Endometrium (tissue), 2 donors: ENCODE results near the gene BORCS8.
"Not testable (repeated sequence)": the region's sequence is repeated elsewhere in the genome, so short reads cannot be mapped to it uniquely, and the experiment has no call there.

Experiments used
- FAIRE-seq: peaks from 2 replicates; lab custom pipeline; 2012; peaks lifted over from hg19 to GRCh38; lab: Jason Lieb, UNC
- donor health status: control.
- donor health status: control.

BORCS8 gene

DNA sequence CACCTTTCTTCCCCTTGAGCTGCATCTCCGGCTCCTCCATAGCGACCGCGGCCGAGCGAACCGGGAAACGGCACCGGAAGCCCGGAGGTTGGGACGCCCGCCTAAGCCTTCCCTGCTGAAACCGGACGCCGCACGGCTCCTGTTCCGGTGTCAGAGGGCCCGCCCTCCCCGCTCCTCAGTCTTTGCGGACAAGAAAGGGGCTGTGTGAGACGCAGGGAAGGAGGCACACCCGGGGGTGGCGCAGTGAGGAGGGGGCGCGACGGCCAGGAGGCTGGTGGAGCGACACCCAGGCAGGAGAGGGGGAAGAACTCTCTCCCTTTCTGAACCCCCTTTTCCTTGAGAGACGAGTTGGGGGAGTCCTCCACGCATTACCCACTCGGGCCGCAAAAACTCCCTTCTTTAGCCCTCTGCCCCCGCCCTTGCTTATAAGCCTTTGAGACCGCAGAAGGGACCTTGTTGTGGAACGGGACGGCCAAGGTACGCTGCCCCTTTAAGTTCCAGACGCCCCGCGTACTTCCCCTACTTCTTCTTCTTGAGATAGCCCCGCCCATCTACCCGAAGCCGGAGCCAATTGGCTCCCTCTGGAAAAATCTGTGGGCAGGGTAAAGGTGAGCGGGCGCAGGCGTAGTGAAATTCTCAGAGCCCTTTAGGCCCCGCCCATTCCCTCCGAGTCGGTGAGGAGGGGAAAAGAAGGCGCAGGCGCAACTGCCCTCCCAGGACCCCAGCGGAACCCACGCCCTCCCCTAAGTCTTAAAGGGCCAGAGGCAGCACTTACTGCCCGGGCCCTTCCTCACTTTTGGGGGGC is at the start of gene BORCS8, which contains the start of gene RFXANK:
TSS of gene BORCS8 (minus strand) at position 75 of the 805 bp plus-strand sequence. CDS start at position 40, 35 bp downstream.
TSS of gene RFXANK (plus strand) at position 181 of the 805 bp plus-strand sequence. CDS start 1,689 bp downstream, outside the sequence.
- FAIRE-seq, result peak; percentile 99

DNA sequence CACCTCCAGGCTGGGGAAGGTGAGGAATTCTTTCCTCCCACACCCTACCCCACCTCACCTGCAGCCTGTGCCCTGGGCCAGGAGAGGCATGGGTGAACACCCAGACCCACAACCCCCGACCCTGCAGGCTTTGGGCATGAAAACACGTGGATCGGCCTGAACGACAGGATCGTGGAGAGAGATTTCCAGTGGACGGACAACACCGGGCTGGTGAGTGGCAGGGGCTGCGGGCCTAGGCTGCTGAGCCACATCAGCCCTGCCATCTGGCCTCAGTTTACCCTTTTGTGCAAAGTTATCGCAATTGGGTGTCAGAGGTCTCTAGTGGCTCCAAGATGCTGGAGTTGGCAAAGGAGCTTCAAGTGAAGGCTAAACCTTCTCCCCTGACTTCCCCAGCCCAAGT is 48.5 kb upstream of the BORCS8 start:
- FAIRE-seq, result no peak

DNA sequence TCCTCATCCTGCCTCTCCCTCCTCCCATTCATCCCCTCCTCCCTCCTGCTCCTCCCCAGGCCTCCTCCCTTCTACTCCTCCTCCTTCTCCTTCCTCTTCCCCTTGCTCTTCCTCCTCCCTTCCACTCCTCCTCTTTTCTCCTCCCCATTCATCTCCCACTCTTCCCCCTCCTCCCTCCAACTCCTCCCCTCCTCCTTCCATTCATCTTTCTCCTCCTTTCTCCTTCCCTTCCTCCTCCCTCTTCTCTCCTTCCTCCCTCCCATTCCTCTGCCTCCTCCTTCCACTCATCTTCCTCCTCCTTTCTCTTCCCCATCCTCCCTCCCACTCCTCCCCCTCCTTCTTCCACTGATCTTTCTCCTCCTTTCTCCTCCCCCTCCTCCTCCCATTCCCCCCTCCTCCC is 47.7 kb upstream of the BORCS8 start:
- no peak for FAIRE-seq

DNA sequence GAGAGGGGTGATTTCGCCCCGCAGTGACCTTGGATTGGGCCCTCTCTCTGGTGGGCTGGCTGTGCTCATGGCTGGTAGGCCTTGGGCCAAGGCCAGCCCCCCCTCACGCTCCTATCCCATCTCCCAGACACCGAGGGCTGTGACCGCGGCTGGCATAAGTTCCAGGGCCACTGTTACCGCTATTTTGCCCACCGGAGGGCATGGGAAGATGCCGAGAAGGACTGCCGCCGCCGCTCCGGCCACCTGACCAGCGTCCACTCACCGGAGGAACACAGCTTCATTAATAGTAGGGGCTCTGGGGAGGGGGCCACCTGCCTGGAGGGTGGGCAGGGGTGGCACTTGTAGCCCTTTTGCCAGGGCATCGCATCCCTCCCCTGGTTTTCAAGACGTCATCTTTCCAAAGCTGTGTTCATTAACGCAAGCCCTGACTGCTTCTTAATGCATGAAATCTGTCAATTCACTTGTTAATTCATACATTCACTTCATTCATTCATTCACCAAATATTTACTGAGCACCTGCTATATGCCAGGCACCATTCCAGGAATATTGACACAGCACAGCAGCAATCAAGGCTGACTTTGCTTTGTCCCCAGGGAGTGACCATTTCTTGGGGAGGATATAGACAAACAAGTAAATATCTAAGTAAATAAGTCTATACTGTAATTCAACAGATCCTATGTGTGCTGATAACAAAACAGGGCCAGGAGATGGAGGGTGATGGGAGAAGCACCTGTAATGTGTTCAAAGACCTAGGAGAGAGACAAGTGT is 46.4 kb upstream of the BORCS8 start:
- no peak for FAIRE-seq

DNA sequence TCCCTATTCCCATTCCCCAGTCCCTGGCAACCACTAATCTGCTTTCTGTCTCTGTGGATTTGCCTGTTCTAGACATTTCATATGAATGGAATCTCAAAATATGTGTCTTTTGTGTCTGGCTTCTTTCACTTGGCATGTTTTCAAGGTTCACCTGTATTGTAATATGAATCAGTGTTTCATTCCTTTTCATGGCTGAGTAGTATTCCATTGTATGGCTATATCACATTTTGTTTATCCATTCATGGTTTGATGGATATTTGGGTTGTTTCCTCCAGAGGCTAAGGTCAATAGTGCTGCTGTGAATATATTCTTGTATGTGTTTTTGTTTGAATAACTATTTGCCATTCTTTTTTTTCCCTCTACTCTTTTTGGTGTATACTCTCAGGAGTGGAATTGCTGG is 44.2 kb upstream of the BORCS8 start:
- FAIRE-seq, result no peak

DNA sequence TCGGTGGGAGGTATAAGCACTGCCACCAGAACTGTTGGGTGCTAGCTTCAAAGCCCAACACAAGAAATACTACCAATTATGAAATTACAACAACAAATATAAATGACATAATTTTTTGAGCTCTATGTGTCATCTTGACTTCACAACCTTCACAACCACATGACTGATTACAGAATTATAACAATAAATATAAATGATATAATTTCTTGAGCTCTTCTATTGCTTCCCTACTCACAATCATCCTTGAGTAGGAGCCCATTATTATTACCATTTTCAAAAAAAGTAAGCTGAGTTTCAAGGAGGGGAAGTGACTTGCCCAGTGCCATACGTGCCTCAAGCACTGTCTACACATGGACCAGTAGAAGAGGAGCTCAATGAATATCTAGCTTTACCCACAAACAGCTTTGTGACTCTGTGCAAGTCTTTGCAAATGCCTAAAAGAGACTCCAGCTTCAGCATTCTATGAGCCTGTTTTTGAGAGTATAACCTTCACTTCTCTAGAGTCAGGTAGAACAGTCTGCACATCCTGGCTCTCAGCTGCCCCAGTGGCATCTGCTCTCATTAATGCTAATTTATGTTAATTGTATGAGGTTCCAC is 42.4 kb upstream of the BORCS8 start:
- no peak for FAIRE-seq

DNA sequence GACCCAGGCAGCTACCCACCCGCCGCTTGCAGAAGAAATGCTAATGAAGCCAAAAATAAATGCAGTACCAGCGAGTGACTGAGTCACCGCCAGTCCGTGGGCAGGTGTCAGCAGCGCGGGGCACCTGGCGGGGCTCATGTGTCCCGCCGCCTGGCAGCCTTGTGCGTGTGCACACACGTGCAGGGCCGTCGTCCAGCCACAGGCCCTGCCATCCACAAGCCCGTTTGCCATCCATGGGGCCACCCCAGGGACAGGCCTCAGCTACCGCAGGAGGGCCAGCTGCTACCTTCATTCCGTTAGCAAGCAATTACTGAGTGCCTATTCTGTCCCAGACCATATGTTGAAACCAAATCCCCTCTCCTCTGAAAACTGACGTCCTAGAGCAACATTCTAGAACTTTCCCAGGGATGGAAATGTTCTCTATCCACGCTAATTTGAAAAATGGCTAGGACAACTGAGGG is 40.3 kb upstream of the BORCS8 start:
- FAIRE-seq, result no peak

DNA sequence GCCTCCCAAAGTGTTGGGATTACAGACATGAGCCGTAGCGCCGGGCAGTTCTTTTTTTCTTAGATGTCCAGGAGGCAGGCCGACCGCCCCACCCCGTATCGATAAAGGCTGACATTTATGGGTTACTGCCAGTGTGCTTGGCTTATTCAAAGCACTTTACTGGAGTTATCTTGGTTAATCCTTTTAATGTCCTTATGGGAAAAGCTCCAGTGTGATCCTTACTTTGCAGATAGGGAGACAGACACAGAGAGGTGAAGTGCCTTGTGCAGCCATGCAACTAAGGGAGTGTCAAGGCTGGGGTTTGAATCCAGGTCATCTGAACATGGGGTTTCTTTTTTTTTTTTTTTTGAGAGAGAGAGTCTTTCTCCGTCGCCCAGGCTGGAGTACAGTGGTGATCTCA is 39.0 kb upstream of the BORCS8 start:
- no peak for FAIRE-seq

DNA sequence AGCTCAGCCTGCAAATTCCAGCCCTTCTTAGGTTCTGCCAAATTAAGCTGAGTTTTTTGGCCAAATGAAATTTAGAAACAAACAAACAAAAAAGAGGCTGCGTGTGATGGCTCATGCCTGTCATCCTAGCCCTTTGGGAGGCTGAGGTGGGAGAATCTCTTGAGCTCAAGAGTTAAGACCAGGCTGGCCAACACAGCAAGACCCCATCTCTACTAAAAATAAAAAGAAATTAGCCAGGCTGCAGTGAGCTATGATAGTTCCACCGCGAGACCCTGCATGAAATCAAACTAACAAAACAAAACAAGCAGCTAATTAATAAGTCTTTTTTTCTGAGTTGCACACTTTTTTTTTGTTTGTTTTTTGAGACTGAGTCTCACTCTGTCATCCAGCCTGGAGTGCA is 37.7 kb upstream of the BORCS8 start:
- no peak for FAIRE-seq

DNA sequence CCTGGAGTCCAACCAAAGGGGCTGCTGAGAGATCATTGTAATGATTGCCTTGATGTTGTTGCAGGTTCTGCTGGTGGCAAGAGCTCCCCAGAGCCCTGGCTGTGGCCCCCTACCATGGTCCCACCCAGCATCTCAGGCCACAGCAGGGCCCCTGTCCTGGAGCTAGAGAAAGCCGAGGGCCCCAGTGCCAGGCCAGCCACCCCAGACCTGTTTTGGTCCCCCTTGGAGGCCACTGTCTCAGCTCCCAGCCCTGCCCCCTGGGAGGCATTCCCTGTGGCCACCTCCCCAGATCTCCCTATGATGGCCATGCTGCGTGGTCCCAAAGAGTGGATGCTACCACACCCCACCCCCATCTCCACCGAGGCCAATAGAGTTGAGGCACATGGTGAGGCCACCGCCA is 35.3 kb upstream of the BORCS8 start:
- FAIRE-seq, result no peak

DNA sequence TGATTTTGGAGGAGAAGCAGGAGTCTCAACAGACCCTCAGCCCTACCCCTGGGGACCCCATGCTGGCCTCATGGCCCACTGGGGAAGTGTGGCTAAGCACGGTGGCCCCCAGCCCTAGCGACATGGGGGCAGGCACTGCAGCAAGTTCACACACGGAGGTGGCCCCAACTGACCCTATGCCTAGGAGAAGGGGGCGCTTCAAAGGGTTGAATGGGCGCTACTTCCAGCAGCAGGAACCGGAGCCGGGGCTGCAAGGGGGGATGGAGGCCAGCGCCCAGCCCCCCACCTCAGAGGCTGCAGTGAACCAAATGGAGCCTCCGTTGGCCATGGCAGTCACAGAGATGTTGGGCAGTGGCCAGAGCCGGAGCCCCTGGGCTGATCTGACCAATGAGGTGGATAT is 34.7 kb upstream of the BORCS8 start:
- no peak for FAIRE-seq

DNA sequence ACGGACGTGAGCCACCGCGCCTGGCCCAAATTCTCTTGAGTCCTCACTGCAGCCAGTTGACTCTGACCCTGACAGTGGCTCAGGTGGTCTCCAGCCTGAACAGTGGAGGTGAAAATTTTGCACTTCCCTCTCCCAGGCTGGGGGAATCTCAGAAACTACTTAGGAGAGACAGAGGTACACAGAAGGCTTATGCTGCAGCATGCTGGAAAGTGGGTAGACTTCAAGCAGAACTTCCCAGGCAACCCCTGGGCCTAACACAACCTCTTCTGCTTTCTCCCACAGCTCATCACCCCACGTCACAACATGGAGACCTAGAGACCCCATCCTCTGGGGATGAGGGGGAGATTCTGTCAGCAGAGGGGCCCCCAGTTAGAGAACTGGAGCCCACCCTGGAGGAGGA is 34.3 kb upstream of the BORCS8 start:
- FAIRE-seq, result no peak

DNA sequence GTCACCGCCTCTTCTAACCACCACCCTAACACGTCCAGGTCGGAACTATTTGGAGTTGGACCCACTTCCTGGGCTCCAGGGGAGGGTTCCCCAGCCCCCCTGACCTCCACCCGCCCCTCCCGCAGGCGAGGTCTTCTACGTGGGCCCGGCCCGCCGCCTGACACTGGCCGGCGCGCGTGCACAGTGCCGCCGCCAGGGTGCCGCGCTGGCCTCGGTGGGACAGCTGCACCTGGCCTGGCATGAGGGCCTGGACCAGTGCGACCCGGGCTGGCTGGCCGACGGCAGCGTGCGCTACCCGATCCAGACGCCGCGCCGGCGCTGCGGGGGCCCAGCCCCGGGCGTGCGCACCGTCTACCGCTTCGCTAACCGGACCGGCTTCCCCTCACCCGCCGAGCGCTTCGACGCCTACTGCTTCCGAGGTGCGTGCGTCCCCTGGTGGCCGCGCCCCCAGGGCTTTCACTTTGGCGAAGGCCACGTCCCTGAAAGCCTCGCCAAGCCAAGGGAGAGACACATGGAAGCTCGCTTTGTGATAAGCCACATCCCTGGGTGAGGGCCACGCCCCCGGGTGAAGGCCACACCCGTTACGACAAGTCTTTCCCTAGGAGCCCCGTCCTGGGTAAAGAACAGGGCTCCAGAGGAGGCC is 33.0 kb upstream of the BORCS8 start:
- FAIRE-seq, result no peak

DNA sequence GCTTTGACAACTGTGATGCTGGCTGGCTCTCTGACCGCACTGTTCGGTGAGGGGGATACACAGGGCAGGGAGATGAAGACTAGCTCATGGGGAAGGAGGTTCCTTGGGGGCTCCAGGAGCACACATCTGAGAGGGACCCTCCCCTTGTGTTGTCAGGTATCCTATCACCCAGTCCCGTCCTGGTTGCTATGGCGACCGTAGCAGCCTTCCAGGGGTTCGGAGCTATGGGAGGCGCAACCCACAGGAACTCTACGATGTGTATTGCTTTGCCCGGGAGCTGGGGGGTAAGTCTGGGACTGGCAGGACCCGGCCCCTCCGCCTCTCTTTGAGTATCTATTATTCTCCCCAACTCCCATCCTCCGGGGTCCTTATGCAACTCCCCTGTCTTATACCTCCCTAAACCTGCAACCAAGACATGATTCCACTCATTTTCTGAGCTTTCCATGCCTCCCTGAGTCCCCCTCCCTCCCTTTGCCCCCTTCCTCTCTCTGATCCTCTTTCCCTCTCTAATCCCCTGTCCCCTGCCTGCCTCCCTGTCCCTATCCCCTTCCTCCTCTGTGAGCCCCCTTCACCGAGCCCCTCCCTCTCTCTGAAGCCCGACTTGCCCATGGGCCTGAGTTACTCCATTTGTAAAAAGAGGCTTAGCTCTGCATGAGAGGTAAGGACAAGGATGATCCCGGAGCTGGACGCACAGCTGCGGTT is 32.3 kb upstream of the BORCS8 start:
- FAIRE-seq, result no peak

DNA sequence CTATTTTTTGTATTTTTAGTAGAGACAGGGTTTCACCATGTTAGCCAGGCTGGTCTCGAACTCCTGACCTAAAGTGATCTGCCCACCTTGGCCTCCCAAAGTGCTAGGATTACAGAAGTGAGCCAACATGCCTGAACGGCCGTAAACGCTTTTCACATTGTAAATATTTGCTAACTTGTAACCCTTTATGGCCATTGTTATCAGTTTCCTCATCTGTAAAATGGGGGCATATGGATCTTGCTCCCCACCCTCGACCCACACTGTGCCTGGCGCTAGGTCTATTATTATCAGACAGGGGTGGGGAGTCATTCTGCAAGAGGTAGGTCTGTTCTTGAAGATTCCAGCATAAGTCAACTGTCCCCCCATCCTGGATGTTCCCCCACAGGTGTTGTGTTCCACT is 31.7 kb upstream of the BORCS8 start:
- FAIRE-seq, result no peak

DNA sequence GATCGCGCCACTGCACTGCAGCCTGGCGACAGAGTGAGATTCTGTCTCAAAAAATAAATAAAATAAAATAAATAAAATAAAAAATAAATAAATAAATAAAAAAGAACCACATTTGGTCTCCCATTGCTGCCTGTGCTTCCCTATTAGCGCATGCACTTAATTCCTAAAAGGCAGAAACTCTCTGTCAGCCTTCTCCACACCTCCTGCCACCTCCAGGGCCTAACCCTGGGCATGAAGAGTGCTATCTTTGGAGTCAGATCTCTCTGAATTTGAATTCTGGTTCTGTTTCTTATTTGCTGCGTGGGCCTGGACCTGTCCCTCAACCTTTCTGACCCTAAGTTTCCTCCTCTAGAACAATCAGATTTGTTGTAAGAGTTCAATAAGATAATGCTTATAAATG is 31.1 kb upstream of the BORCS8 start:
- no peak for FAIRE-seq

DNA sequence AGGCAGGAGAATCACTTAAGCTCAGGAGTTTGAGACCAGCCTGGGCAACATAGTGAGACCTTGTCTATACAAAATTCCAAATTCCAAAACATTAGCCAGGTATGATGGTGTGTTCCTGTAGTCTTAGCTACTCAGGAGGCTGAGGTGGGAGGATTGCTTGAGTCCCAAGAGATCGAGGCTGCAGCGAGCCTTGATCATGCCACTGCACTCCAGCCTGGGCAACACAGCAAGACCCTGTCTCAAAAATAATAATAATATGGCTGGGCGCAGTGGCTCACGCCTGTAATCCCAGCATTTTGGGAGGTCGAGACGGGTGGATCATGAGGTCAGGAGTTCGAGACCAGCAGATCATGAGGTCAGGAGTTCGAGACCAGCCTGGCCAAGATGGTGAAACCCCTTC is 29.0 kb upstream of the BORCS8 start:
- FAIRE-seq, result not testable (repeated sequence)

DNA sequence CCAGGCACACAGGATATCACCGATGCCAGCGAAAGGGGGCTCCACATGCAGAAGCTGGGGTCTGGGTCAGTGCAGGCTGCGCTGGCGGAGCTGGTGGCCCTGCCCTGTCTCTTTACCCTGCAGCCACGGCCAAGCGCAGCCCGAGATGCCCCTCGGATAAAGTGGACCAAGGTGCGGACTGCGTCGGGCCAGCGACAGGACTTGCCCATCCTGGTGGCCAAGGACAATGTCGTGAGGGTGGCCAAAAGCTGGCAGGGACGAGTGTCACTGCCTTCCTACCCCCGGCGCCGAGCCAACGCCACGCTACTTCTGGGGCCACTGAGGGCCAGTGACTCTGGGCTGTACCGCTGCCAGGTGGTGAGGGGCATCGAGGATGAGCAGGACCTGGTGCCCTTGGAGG is 27.0 kb upstream of the BORCS8 start:
- no peak for FAIRE-seq

DNA sequence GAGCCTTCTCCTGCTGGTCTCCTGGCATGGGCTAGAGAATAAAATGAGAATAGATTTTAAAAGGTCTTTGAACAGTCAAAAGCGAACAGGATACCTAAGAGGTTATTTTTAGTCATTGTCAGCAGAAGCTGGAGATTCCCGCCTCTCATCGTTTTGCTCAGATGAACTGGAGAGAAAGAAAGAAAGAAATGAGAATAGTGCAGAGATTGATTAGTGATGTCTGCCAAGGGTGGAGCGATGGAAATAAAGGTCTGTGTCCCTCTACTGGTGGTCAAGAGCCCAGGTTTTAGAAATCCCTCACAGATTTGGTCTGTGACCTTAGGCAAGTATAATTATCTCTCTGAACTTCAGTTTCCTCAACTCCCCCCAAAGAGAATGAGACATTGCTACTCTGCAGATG is 25.1 kb upstream of the BORCS8 start:
- FAIRE-seq, result no peak

DNA sequence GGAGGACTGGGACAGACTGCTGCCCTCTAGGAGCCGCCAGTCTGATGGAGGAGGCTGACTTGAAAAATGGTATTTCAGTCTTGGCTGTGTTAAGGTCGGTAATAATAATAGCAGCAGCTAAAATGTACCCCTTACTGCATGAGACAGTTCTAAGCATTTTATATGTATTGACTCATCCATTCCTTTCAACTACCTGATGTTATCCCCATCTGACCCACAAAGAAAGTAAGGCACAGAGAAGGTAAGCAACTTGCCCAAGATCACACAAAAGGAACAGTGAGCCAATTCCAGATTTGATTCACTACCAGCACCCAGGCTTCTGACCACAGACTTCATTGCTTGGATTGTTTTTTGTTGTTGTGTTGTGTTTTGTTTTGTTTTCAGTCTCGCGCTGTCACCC is 23.8 kb upstream of the BORCS8 start:
- FAIRE-seq, result no peak

DNA sequence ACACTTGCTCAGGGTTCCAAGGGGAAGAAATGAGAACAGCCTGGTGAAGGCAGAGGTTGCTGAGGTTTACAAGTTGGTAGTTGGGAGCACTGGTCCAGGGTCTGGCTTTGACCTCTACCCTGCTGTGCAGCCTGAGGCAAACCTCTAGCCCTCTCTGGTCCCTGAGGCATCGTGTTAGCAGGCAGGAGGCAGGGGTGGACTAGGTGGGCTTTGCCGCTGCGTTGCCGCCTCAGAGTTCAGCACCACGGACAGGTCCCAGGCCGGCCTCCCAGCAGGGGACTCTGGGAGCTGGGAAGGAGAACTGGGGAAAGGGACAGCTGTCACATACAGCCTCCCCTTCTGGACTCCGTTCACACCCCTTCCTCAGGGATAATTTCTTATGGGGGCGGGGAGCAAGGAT is 22.9 kb upstream of the BORCS8 start:
- FAIRE-seq, result no peak

DNA sequence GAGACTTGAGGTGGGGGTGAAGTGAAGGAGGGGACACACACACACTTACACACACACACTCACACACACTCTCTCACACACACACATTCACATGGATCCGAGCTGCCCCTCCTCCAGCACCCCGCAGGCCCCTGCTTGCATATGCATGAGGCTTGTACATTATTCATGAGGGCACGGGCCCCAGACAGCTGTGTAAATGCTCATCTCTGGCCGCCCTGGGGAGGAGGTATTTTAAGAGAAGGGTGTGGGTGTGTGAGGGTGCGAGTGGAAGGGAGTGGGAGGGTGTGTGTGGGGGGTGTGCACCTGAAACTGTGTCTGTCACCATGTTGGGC is 22.2 kb upstream of the BORCS8 start:
- no peak for FAIRE-seq
